Iris pigment epithelial cell (primary cell): ENCODE data around the gene PDE10A.
A peak's percentile ranks its signal among the peaks of the same experiment; 100 is the strongest.

ENCODE experiments used
- DNase-seq: peaks from one replicate; pipeline ENCODE4 v3.0.0-alpha.2; 2011; ENCODE audit warnings: low read depth

The PDE10A gene

DNA sequence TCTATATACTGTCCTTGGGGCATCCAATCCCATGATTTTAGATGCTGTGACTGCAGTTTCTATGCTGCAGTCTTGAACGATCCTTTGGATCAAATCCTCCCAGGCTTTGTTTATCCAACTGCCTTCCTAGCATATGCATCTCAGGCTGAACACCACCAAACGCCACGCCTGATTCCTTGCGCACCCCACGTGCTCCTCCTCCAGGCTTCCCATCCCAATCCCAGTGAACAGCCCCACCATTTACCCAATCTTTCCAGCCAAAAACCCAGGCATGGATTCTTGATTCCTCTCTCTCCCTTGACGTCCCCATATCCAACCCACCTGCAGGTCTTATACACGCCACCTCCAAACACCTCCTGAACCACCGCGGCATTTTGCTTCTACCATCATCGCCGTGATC is 7.8 kb downstream of the PDE10A start:
- DNase-seq: no peak

DNA sequence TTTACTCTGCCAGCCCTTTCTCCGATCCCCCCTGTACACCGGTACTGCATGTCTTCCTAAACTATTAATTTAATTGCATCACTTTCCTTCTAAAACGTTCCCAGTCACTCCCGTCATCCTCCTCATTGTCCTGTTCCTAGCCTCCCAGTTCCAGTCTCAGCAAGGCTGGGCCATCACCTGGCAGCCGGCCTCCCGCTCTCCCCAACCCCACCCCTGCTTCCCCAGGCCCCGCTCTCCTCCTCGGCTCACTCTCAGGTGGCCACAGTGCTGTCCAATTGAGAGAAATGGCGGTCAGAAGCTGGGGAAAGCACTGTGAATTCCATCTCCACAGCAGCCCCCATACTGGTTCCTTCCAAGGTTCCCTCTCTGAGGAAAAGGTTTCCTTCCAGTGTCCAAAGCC is 8.9 kb downstream of the PDE10A start:
- no peak for DNase-seq

DNA sequence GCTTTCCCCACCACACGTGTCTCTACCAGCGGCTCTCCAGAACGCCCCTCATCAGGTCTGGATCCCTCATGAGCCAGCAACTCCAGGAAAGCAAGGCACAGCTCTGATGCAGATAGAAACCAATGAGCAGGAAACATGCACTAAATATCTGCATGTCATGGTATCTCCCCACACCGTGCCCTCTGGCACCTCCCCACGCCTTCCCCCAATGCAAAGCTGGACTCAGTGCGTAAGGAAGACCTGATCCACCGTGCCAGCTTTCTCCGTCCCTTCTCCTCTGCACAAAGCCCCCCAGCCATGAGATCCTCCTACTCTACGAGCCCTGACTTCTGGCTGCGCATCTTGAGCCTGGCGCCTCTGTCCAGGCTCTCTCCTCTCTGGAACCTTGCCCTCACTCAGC is 9.4 kb downstream of the PDE10A start:
- no peak for DNase-seq

DNA sequence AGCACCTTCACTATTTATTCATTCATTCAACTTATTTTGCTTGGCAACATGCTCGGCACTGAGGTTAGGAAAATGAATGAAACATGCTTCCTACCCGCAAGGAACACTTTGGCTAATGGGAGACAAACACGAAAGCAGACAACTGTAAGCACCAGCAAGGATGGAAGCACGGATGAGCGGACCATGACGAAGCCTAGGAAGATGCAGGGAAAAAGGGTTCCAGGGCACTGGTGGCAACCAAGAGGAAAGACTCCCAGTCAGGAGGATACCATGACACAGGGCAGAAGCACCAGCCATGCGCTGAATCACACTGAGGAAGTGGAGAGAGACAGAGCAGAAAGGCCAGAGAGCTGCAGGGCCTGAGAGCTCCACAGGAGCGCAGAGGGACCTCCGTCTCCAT is 9.8 kb downstream of the PDE10A start:
- DNase-seq: peak; percentile 9

DNA sequence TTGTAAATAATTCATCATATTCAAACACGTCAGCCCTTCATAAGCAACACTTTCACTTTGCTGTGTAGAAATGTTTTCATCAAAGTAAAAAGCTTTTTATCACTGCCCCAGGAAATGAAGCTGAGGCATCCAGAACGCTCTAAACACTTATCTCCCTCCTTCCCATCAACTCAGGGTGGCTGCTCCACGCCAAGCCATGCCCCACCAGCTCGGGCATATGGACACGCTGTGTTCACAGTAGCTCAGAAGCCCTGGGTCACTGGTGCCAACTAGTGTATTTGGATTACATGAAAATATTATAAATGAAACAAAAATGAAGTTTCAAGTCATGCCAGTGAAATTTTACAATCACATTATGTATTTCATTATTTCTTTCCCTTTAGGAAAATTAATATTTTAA is 10.3 kb downstream of the PDE10A start:
- DNase-seq: no peak

DNA sequence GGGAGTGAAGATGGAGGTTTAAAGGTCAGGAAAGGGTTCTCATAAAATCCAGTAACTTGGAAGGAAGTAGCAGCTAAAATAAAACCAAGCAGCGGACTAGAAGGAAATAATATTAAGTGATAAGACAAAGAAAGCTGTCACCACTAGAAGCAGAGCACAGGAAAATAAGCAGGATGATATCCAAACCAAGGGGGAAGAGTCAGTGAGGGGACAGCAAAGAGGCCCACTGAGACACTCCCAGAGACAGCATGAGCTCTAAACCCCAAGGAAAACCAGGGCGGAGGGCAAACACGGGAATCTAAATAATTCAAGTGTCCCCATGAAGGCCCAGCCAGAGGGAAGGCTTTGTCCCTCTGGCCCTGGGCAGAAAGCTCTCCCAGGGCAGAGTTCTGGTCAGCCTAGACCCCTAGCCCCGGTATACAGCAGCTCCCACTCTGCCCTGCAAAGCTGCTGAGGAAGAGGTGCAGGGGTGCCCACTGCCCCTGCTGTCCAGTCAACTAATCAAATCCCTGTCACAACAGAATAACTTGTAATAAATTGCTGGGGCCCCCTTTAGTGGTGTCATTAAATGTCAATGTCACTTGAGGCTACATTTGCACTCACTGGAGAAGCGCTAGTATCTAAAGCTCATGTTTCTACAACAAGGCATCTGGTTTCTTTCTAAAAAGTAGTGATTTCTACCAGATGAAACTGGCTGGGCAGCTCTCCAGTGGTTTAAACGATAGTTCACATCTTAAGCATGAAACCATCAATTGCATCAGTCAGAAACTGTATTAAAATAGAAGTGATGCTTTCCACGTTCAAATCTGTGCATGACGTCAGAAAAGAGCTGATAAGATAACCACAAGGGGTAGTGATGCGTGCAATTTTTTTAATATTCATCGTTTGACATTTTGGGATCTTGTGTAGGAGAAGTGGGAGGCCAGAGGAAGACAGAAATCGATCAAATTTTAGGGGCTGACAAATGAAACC is 13.6 kb downstream of the PDE10A start:
- DNase-seq: no peak

DNA sequence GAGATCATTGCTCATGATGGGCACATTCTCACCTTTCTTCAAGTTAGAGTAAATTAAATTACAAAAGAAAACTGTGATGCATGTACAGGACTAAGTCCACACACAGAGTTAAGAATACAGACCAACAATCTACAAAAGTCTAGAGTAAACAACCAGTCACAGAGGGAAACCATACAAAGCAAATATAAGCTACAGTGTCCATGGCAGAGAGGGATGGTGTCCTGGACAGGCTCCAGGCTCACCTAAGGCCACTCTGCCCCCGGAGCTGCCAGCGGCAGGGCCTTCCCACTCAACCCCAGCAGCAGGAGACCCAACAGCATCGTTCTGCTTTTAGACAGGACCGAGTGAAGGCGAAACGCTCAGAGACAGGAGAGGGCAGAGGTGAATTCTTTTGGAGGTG is 16.0 kb downstream of the PDE10A start:
- DNase-seq: no peak

DNA sequence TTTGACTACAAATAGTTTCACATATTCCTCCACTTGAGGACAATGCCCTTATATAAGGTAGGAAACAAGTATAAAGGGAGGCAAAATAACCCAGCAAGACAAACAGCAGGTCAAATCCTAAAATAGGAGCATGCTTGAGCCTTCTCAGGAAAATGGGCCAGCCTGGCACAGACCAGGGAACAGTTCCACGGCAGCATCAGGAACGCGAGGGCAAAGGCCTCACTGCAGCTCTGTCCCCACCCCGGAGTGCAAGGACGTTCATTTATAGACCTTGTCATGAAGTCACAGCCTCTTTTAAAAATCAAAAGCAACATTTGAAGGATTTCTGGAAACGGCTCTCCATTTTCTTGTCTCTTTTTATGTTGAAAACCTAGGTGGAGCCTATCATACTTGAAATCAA is 17.1 kb downstream of the PDE10A start:
- no peak for DNase-seq

DNA sequence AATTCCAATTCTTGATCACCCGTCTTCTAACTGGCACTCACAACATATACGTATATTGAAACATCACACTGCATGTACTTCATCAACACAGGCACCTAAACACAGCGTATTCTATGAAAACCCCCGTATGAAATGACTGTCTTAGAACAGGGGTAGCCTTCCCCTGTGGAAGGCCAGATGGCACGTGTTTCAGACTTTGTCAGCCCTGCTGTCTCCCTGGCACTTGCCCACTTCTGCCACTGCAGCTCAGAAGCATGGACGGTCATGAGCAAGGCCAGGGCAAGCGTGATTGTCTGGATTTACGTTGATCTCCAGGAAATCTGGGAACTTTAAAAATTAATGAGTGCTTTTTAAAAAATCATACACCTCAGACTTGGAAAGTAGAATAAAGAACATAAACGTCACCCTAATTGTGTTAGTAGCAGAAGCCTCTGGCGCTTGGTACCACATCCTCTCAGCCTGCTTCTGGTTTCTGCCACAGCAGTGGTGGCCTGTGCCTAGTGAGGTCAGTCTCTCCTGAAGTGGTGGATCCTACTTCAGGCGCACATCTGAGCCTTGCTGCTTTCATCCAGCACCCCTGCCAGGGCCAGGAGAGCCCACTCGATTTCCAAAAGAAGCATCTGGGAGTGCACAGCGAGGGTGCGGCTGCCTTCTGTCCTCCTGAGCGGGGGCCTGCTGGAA is 18.3 kb downstream of the PDE10A start:
- DNase-seq: no peak

DNA sequence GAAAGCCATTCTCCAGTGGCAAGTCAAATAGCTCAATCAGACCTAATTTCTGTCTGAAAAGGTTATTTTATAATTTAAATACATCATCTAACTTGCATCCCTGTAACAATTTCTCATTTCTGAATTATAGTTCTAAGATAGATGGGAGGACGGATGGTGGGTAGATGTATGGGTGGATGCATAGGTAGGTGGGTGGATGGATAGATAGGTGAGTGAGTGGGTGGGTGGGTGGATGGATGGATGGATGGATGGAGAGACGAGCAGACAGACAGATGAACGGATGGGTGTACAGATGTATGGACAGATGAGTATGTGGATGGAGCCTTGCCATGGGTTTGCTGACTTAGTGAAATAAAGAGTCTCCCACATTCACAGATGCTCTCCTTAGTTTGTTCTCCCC is 20.0 kb downstream of the PDE10A start:
- DNase-seq: no peak

DNA sequence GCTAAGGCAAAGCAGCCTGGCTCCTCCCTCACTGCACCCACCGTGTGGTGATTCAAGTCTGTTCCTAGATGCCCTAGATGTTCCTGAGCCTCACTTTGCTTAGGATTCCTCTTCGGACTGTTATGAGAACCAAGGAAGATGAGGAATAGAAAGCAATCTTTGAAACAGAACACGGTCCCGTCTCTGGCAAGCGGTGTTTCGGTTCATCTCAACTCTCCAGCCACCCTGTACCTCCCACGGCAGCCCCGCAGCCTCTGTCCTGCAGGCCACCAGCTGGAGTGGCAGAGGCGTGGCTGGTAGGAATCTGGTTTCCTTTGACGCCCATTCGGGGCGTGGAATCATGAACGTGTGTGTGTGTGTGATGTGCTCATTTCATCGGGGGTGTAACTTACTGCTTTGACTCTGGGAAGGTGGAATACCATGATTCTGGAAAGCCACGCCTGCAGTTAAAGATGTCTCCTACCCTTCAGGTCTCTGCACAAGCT is 21.3 kb downstream of the PDE10A start:
- DNase-seq: no peak

DNA sequence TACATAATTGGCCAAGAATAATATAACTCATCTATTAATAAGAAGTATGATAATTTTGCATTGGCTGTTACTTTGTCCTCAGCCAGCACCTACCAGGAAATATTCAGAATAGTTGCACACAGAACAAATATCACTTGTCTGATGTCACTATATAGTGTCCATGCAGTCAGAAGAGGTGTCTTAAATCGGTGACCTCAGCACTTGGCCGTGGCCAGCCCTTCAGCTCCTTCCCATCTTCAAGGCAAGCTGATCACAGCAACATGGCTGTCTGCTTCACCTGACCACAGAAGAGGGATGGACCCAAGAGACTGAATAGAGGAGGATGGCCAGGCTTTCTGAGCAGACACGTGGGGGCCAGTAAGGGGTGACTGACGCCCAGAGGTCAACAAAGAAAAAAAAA is 22.2 kb downstream of the PDE10A start:
- DNase-seq: no peak

DNA sequence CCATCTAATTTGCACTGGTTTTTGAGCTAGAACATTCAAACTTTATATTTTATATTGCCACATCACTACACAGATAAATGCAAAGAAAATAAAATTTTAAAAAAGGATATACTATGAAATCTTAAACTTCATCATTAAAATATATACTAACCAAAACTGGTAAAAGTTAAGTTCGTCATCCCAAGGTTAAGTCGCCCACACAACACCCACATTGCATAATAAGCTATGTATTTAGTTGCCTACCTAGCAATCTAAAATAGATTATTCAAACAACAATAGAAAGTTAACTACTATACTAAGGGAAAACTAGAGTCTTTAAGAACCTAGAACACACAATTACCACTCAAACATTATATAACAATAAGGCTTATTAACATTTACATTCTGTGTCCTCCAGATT is 24.5 kb downstream of the PDE10A start:
- no peak for DNase-seq

DNA sequence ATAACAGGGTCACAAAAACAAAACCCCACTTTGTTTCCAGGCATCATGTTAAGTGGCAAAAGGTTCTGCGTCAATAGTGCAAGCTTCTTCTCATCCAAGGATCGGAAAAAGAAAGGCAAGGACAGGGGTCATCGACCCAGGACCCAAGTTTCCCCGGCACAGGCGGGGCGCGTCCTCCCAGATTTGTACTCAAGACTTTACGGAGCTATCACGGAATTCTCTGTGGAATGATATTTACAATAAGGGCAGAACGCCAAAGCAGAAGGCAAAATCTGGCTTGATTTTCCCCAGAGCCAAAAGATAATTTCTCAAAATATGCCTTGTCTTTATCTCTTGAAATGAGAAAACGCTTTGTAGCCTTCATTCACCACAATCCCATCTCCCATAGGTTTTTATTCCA is 25.5 kb downstream of the PDE10A start:
- no peak for DNase-seq

DNA sequence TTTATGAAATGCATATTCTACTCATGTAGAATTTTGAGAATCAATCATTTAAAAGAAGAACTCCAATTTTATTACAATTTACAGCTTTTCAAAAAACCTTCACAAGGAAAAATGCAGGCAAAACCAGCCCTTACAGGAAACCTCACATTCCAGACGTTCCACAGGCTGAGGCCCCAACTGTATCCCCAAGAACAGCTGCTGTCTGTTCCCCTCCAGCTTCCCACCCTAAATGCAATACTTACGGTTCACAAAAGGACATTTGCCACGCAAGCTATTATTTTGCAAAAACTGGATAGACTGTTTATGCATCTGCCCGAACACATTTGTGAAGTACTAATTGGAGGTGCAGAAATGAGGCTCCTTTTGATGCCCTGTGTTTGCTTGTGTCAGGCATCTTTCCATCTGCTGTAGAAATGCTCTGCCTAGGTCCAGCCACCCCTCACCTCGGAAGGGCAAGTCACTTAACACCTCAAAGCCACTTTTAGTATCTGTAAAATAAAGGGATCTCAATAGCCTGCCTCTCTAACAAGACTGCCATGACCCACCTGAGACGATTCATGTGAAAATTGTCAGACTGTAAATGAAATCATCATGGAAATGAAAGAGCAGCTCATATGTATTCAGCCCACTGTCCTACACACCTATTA is 26.5 kb downstream of the PDE10A start:
- DNase-seq: peak; percentile 46

DNA sequence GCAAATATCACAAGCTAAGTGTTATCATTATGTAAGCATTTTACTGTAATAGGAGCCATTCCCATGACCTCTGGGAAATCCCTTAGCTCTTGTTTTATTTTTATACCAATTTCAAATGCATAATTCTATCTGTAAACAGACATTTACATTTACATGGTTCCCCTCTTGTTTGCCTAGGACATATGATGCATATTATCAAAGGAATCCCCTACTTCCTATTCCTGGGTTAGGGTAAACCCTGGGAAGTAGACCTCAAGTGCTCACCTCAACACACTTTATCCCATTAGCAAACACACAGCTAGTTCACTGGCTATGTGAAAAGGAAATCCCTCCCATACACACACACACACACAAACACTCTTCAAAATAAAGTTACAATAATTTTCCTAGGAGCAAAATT is 27.1 kb downstream of the PDE10A start:
- DNase-seq: no peak

DNA sequence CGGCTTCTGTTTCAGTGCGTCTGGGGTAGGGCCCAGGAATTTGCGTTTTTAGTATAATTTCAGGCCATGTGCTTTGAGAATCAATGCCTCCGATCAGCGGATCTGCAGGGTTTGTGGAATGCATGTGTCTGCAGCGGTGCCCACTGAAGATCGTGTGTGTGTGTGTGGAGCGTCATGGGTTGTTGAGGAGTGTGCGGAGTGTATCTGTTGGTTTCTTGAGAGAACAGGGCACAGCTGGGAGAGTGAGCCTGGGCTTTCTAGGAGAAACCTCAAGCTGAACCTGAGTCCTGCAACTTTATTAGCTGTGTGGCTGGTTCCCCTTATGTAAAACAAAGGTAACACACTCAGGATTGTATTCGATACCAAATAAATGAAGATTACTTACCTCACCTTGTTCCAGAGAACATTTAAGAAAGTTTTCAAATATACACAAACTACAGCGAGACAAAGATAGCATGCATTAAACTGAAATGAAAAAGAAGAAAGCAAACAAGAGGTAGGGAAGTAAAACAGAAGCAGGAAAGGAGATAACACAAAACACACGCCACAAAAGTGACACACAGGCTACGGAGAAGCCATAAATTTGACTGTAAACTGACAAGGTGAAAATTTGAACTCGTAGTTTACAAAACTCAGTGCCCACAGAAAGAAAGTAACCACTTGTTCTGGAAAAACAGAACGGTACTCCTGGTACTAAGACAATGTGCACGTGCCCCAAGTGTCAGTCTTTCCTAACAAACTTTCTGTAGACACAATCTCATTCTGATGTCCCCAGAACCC is 28.8 kb downstream of the PDE10A start:
- no peak for DNase-seq

DNA sequence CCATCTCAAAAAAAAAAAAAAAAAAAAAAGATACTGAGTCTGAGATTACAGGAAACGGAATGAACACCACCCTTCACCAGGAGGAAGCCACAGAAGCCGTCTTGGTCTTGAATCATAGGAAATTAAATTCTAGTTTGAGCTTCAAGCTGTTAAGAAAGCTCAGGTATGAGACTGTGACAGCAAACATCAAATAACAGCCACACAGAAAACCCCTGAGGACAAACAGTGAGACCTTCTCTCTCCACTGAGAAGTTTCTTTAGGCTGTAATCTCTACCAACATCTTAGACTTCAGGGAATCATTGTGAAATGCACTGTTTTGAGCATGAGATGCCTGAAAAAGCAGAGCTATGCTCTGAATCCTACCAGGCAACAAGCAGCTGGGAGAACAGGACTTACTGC is 30.8 kb downstream of the PDE10A start:
- no peak for DNase-seq

DNA sequence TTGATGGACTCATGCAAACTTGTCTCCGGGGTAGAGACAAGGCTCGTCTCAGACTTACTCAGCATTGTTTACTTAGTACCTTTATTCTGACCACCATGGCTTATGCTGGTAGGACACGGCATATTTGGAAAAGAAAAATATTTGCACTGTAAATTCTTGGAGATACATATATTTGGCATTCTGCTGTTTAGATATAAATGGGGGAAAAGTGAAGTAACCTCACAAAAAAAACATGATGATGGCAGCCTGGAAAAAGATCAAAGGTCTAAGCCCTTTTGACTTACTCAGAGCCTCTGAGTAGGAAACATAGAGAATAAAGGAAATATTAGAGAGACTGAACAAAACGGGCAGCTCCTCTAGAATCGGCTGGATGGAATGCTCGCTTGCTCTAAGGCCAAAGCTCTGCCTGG is 32.5 kb downstream of the PDE10A start:
- DNase-seq: no peak

DNA sequence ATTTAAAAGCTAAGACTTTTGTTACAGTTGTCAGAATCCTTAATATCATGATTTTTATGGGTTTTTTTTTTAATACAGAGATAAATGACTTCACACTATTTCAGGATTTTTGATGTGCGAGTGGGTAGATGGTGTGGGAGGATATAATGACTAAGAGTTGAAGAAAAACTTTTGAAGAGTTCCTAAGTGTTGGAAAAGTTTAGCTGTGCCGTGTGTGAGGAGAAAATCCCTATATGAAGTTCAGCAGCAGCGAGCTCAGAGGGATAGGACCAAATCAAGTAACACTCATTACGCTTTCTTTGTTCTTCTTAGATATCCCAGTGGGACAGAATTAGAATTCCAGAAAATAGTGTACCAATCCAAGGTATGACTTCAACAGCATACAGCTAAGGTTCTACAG is 34.1 kb downstream of the PDE10A start:
- no peak for DNase-seq

DNA sequence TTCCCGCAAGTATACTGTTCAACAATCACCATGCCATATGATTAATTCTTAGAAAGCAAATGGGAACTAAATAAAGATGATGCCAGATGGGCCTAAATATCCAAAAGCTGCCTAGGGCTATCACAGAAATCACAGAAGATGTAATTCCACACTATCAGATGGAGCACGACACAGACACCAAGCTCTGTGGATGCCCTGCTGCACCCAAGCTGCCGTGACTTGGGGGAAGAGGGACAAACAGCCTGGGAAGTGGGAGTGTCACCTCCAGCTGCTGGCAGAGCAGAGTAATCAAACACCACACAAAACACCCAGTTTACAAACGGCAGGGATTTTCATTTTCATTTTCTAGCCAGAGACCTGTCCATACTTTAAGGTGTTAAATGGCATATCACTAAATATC is 35.7 kb downstream of the PDE10A start:
- no peak for DNase-seq

DNA sequence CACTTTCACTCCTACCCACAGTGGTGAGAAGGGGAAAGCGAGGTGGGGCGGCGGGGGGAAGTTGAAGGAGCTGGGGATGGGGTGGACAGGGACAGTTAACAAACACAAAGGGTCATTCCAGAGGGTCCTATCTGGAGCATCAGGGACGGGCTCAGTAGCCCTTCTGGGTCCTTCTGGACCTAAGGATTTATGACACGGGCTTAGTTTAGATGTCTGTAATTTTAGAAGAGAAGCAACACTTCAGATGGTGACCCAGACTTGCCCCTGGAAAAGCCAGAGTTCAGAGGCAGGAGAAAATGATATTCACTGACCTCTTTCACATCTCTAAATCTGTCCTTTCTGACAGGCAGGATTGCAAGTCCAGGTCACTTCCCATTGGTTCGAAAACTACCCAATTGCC is 36.3 kb downstream of the PDE10A start:
- DNase-seq: no peak
